Measurements from ENCODE around the gene D2HGDH. TPM values are rescaled to one million over a fixed set of nuclear protein-coding genes. Genes with fewer than 3 reads are reported as not detected.
"Not testable (repeated sequence)": the region's sequence is repeated elsewhere in the genome, so short reads cannot be mapped to it uniquely, and the experiment has no call there.

Gene D2HGDH
- total and polyA plus RNA-seq, 8 donors, result 14.9 to 116 (median 25.6) TPM

DNA sequence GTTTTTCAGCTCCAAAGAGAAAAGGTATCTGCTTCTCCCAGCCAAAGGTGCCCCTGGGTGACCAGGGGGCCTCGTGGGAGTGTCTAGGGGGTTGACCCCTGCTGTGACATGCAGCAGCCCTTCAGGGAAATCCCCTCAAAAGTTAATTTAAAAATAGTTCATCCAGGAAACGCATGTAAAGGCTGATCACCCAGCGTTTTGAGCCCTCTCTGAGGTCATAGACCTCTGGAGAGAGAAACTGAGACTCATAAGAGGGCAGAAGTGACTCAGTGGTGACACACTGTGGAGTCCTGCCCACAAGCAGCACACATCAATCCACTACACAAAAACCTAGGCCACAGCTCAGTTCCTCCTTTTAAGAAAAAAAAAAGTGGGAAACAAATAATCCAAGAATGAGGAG is 54.1 kb downstream of the D2HGDH start:
- Histone ChIP-seq H3K9me3 (no peaks in the 10 kb centered on the region), H3K36me3 (no peaks in the 10 kb centered on the region), H3K27me3 (no peaks in the 10 kb centered on the region), H3K27ac (no peak overlapping the region), H3K4me3 (no peak overlapping the region), H3K4me1 (no peaks in the 10 kb centered on the region)
- WGBS, 2 donors, result 38 to 48% methylated on average over 3 of the region's 3 CpGs
- TF ChIP-seq CTCF (IDR thresholded peaks at IDR 0.05), result no peak
- FAIRE-seq (no peak), ATAC-seq (no peak), DNase-seq (no peak)
- intact Hi-C loops (cut with DNase I), result no loop called here

GRCh38 chr2:241791385-241791784 is 57.0 kb downstream of the D2HGDH start:
- H3K27ac ChIP-seq; intact Hi-C loops (cut with DNase I); ATAC-seq; H3K4me3 ChIP-seq; DNase-seq; H3K9me3 ChIP-seq; H3K4me1 ChIP-seq; H3K27me3 ChIP-seq; H3K36me3 ChIP-seq; FAIRE-seq: not testable (repeated sequence)
- WGBS, 2 donors, result 75 to 83% methylated on average over 3 of the region's 3 CpGs

GRCh38 chr2:241793385-241793784 is 59.0 kb downstream of the D2HGDH start:
- no peak for FAIRE-seq
- Histone ChIP-seq H3K27me3 (no peaks in the 10 kb centered on the region), H3K4me1 (no peaks in the 10 kb centered on the region), H3K9me3 (no peaks in the 10 kb centered on the region), H3K36me3 (no peaks in the 10 kb centered on the region), H3K27ac (no peak overlapping the region), H3K4me3 (no peak overlapping the region)
- no peak for TF ChIP-seq CTCF (IDR thresholded peaks at IDR 0.05)
- intact Hi-C loops (cut with DNase I), result no loop called here
- 82 to 88% methylated on average over 5 of the region's 5 CpGs for WGBS, 2 donors
- no peak for ATAC-seq
- no peak for DNase-seq

DNA sequence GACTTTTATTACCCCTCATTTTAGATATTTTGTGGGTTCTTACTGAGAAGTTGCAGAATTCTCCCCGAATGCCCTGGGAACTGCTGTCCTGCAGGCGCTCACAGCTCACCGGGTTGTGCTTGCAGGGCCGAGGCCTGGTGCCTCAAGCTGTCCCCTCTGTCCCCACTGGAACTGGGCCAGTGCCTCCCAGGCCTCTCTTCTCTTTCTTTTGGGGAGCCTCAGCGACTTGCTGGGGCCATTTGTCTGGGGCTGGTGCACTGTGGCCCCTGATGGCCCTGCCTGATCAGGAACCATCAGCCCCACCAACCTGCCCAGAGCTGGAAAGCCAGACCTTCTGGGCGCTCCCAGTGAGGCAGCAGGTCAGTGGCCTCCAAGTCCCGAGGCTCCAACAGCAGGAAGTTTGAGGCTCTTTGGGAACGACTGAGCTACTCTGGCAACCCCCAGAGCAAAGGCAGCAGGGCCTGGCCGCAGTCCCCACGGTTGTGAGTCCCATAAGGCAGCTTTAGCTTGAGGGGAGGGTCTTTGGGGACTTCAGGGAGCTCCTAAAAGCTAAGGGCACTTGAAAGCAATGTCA is 59.9 kb downstream of the D2HGDH start:
- WGBS, 2 donors, result 84 to 85% methylated on average over 10 of the region's 10 CpGs
- no peak overlapping the region for H3K27ac ChIP-seq
- H3K4me3 ChIP-seq, result no peak overlapping the region
- FAIRE-seq, result no peak
- ATAC-seq, result no peak
- no peaks in the 10 kb centered on the region for H3K27me3 ChIP-seq
- H3K9me3 ChIP-seq, result no peaks in the 10 kb centered on the region
- no peak for TF ChIP-seq CTCF (IDR thresholded peaks at IDR 0.05)
- no peak for DNase-seq
- H3K4me1 ChIP-seq, result no peaks in the 10 kb centered on the region
- H3K36me3 ChIP-seq, result no peaks in the 10 kb centered on the region
- intact Hi-C loops (cut with DNase I), result no loop called here

- DNase-seq (peak in 1 of 6 donors; percentile 12), ATAC-seq (no peak), FAIRE-seq (no peak)
- no peak overlapping the region for H3K27ac ChIP-seq
- TF ChIP-seq CTCF (IDR thresholded peaks at IDR 0.05), result no peak
- no peak overlapping the region for H3K4me3 ChIP-seq
- 75 to 82% methylated on average over 31 of the region's 31 CpGs for WGBS, 2 donors
- H3K4me1 ChIP-seq, result no peaks in the 10 kb centered on the region
- H3K9me3 ChIP-seq, result no peaks in the 10 kb centered on the region
- H3K27me3 ChIP-seq, result no peaks in the 10 kb centered on the region
- no peaks in the 10 kb centered on the region for H3K36me3 ChIP-seq
- intact Hi-C loops (cut with DNase I), result no loop called here
Observed at GRCh38 chr2:241795021-241795999, 60.9 kb downstream of the D2HGDH start.

Data from pancreas (tissue), 10 donors.